A204.1 (cell line): ENCODE measurements around the gene MUC4.
"Not testable (repeated sequence)": the region's sequence is repeated elsewhere in the genome, so short reads cannot be mapped to it uniquely, and the experiment has no call there.

Experiments used
- FAIRE-seq: peaks from 2 replicates; lab custom pipeline; 2012; peaks lifted over from hg19 to GRCh38; lab: Jason Lieb, UNC

Gene MUC4

DNA sequence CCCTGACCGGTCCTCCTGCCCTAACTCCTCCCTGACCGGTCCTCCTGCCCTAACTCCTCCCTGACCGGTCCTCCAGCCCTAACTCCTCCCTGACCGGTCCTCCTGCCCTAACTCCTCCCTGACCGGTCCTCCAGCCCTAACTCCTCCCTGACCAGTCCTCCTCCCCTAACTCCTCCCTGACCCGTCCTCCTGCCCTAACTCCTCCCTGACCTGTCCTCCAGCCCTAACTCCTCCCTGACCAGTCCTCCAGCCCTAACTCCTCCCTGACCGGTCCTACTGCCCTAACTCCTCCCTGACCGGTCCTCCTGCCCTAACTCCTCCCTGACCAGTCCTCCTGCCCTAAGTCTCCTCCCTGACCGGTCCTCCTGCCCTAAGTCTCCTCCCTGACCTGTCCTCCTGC, 98.6 kb downstream of the MUC4 start:
- not testable (repeated sequence) for FAIRE-seq

DNA sequence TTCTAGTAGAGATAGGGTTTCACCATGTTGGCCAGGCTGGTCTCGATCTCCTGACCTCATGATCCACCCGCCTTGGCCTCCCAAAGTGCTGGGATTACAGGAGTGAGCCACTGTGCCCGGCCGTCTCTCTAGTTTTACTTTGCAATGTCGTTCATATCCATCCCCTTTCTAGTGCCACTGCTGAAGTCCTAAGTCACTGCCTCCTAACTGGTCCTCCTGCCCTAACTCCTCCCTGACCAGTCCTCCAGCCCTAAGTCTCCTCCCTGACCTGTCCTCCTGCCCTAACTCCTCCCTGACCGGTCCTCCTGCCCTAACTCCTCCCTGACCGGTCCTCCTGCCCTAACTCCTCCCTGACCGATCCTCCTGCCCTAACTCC, 99.2 kb downstream of the MUC4 start:
- FAIRE-seq, result not testable (repeated sequence)

DNA sequence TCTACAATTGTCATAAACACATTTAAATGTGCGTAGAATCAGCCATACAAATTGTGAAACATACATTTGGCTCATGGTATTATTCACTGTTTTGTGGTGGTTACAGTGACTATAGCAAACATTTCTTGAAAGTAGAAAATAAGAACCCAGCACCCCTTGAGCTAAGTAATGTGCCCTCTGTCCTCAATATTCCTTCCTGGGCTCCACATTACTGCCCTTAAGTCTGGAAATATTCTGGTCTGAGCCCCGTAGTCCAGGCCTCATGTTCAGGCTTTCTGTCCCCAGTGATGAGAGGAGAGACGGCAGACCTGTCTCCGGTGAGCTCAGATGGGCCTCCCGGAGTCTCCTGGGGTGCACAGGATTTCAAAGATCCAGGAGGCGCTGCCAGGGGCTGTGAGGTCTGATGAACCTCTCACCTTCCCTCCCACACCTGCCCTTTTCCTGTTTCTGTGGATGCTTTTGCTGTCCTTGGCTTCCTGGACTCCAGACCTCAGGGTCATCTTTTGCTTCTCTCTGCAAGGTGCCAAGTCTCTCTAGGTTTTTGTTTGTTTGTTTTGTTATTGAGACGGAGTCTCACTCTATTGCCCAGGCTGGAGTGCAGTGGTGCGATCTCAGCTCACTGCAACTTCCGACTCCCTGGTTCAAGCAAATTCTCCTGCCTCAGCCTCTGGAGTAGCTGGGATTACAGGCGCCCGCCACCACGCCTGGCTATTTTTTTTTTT, 99.8 kb downstream of the MUC4 start:
- FAIRE-seq, result no peak

DNA sequence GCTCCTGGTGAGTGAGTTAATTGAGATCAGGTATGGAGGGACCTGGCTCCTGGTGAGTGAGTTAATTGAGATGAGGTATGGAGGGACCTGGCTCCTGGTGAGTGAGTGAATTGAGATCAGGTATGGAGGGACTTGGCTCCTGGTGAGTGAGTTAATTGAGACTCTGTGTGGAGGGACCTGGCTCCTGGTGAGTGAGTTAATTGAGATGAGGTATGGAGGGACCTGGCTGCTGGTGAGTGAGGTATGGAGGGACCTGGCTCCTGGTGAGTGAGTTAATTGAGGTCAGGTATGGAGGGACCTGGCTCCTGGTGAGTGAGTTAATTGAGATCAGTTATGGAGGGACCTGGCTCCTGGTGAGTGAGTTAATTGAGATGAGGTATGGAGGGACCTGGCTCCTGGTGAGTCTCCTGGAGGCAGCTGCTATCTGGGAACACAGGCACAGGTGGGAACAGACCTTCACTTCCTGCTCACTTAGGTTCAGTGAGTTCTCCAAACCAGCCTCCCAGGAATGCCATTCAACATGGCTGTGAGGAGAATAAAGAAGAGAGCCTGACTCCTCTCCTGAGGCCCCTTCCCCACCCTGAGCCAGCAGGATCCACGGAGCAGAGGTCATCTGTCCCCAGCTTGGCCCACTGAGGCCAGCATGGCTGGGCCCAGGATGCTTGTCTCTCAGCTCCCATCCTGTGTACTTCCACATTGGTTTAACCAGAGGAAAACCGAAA, 100.5 kb downstream of the MUC4 start:
- FAIRE-seq, result not testable (repeated sequence)

DNA sequence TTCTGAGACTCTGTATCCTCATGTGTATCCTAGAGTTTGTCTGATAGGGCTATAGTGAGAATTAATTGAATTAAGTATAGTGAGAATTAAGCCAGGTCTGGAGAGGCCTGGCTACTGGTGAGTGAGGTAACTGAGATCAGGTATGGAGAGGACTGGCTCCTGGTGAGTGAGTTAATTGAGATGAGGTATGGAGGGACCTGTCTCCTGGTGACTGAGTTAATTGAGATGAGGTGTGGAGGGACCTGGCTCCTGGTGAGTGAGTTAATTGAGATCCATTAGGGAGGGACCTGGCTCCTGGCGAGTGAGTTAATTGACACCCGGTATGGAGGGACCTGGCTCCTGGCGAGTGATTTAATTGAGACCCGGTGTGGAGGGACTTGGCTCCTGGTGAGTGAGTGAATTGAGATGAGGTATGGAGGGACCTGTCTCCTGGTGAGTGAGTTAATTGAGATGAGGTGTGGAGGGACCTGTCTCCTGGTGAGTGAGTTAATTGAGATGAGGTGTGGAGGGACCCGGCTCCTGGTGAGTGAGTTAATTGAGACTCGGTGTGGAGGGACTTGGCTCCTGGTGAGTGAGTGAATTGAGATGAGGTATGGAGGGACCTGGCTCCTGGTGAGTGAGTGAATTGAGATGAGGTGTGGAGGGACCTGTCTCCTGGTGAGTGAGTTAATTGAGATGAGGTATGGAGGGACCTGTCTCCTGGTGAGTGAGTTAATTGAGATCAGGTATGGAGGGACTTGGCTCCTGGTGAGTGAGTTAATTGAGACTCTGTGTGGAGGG, 101.4 kb downstream of the MUC4 start:
- FAIRE-seq, result not testable (repeated sequence)

DNA sequence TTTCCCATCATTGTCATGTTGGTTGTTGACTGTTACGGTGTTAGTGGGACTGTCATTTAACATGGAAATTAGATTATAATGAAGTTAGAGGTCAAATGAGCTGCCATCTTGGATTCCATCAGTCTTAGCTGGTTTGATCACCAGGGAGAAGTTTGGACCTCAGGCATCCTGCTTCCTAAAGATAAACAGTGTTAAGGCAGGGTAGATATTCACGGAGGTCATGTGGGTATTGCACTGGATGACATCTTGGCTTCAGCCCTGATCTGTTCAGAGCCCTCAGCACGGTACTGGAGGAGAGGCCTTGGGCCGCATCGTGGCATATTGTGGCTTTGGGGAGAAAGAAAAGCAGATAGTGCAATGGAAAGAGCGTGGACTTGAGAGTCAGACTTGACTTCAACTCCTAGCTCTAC, 102.0 kb downstream of the MUC4 start:
- FAIRE-seq, result no peak

DNA sequence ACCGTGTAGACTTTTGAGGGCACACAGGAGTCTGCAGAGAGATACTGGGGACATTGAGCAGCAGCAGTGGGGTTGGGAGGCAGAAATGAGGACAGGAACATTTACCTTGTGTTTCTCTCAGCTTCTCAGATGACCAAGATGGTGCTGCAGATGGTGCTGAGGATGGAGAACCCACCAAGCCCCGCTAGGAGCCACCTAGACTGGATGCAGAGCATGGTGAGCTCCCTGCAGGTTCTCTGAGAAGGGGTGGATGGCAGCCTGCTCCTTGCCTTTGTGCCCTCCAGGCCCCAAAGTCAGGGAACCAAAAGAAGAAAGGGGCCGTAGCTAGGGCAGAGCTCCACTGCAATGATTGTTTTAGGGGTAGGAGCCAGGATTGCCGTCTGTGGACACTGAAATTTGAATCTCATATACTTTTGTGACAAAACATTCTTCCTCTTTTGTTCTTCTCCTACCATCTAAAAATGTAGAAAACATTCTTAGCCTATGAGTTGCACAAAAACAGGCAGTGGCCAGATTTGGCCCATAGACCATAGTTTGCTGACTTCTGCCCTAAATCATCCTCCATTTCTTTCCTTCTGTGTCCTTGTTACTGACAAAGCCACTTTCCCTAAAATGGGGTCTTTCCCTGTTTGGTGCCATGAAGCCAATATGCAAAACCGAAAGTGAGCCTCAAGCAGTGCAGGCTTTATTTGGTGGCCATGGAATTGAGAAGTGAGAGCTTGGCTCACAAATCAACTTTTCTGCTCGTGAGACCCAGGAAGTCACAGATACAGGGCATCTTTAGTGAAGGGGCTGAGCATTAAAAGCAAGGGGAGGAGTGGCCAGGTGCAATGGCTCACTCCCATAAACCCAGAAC, 102.9 kb downstream of the MUC4 start:
- FAIRE-seq, result no peak

DNA sequence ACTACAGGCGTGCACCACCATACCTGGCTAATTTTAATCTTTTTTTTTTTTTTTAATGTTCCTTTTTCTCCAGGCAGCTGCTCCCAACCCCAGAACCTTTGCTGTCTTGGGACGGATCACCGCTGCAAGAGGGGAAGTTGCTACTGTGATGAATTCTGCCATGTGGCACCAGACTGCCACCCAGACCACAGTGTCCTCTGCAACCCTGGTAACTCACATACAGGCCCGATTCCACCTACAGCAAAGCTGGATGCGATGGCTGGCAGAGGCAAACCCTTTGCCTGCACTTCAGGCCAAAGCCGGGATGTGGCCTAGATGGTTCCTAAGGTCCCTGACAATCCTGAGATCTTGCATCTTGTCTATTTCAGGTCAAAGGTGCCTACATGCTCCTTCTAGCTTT, 103.7 kb downstream of the MUC4 start:
- FAIRE-seq, result no peak

DNA sequence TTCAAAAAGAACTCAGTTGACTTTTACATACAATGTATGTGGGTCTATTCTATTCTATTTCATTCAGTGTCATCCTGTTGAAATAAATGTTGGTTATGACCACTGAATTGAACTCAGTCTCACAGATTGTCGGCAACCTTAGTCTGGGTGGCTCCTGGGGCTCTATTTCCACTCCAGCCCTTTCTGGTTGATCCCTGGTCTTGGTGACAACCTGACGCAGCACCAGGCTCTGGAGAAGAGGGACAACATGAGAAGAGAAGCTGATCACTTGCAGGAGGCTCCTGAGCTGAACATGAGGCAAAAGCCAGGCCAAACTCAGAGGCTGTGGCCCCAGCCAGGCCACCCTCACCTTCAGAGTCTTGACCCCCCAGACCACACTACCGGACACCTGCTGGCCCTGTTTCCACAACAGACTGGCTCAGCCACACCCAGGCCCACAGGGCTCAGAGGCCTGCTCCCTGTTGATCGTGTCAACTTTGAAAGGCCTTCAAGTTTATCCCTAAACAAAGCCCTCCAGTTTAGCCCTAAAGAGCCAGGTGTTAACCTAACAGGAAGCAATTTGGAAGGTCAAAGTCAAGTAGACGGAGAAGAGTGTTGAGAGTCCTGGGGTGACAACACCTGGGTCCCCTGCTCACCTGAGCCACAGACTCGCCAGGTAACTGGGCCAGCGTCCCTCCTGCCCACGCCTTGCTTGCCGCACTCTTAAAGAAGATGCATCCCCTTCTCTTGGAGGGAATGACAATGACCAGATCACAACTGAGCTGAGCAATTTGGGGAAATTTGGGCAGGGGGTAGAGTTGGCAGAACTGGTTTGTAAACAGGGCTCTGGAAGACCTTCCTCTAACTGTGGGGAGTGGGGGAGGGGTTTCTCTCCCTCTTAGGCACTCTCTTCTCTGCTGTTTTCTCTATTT, 106.4 kb downstream of the MUC4 start:
- no peak for FAIRE-seq

DNA sequence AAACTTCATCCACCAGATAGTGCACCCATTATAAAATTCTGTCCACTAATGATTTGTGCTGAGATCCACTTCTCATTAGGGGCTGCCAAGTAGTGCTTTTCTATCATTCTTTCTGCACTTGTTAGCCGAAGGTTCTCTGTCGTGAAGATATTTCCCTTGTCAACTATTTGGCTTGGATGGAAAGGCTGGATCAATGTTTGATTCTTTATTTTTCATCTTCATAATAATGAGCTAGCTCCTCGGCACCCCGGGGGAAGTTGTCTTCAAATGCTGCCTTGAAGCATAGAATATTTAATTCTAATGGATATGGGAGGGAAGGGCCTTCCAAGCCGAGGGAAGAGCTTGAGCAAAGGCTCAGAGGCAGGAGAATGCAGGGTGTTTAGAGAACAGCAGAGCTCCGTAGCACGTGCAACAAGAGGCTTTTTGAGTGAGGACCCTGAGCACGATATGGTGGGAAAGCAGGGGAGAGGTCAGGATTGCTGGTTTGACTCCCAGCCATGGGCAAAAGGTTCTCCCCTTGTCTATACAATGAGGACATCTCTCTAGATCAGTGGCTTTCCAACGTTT, 107.2 kb downstream of the MUC4 start:
- FAIRE-seq, result no peak

DNA sequence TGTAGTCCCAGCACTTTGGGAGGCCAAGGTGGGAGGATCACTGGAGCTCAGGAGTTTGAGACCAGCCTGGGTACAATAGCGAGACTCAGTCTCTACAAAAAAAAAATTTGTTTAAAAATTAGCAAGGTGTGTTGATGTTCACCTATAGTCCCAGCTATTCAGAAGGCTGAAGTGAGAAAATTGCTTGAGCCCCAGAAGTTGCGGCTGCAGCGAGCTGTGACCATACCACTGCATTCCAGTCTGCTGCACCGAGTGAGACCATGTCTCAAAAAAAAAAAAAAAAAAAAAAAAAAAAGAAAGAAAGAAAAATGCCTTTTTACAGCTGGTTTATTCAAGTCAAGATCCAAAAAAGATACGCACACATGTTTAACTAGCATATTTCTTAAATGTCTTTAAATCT, 108.0 kb downstream of the MUC4 start:
- FAIRE-seq, result no peak

DNA sequence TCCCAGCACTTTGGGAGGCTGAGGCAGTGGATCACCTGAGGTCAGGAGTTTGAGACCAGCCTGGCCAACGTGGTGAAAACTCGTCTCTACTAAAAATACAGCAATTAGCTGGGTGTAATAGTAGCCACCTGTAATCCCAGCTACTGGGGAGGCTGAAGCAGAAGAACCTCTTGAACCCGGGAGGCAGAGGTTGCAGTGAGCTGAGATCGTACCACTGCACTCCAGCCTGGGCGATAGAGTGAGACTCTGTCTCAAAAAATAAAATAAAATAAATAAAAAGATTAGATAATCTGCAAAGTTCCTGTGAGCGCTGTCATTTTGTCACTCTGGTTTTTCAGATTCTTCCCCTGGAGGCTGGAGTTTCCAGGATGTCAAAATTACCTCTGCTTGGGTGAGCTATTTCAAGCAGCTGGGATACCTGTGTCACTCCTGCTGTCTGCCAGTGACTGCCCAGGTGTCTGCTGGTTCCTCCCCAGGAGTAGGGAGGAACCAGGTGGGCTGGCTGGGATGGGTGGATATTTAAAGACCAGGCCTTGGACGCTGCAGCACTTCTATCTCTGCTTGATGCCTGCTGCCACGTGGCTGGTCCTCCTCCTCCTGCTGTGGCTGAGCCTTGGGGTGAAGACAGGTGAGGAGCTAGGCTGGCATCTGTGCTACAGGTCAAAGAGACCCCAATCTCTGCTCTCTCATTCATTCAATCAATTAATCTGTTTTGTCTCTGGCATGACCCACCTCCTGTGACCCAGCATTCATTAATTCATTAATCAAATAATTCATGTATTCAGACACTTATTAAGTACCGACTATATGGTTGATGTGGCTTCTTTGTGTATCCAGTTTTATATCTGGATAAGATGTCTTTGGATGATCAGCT, 110.5 kb downstream of the MUC4 start:
- FAIRE-seq, result no peak

DNA sequence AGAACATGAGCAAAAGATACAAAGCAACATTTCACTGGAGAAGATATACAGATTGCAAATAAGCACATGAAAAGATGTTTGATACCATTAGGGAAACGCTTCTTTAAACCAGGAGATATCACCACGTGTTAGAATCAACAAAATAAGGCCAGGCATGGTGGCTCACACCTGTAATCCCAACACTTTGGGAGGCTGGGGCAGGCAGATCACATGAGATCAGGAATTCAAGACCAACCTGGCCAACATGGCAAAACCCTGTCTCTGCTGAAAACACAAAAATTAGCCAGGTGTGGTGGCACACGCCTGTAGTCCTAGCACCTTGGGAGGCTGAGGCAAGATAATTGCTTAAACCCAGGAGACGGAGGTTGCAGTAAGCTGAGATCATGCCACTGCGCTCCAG, 111.4 kb downstream of the MUC4 start:
- FAIRE-seq, result no peak

DNA sequence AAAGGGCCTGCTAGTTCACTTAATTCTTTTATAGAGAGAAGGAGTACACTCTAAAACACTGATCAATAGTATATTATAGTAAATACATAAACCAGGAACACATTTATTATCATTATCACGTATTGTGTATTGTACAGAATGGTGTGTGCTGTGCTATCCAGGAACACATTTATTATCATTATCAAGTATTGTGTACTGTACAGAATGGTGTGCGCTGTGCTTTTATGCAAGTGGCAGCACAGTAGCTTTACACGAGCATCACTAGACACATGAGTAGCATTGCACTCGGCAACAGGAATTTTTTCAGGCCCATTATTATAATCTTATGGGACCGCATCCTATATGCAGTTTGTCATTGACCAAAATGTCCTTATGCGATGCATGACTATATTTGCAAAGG, 111.9 kb downstream of the MUC4 start:
- no peak for FAIRE-seq

DNA sequence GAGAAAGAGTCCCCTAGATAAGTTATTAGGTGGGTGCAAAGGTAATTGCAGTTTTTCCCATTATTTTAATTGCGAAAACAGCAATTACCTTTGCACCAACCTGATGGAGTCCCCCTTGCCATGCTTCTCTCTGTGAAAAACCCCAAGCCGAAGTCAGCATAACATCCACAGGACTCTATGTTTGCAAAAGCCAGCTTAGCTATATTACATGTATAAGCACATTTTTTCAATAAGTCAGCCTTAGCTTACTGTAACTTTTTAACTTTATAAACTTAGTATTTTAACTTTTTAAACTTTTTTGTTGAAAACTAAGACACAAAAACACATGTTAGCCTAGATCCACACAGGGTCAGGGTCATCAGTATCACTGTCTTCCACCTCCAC, 112.3 kb downstream of the MUC4 start:
- no peak for FAIRE-seq

DNA sequence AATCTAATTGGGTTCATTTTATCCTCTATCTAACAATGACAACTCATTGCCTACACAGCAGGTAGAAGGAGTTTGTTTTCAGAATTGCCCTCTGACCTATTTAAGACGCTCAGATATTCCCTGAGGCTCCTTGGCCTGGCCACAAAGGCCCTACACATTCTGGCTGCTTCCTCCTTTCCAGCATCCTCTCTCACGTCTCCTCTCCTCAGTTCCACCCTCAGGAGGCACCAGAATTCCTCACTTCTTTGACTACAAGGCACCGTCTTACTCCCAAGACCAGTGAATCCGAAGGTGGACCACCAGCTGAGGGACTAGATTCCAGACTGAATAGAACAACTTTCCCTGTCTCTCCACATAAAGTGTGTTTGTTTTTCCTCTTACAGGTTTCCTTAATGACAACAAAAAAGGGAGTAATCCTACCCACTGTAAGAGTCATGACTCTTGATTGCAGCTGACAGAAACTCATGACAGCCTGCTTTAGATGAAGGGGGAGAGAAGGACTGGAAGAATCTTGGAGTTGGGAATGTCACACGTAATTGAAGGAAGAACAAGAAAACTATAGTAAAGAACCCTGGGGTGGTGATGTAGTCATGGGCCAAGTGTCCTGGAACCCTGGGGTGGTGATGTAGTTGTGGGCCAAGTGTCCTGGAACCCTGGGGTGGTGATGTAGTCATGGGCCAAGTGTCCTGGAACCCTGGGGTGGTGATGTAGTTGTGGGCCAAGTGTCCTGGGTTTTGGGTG, 112.9 kb downstream of the MUC4 start:
- FAIRE-seq, result no peak

DNA sequence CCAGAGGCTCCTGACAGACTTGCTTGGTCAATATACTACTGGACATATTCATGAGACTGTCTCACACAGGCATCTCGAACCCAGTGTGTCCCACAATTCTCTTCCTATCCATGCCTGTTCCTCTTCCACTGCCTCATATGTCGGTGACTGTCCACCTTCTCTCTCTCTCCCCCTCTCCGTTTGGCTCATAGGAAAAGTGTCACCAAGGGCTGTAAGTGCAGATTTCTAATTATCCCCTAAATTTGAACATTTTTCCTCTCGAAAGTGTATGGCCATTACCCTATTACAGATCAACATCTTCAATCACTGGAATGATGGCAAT, 113.4 kb downstream of the MUC4 start:
- FAIRE-seq, result no peak

DNA sequence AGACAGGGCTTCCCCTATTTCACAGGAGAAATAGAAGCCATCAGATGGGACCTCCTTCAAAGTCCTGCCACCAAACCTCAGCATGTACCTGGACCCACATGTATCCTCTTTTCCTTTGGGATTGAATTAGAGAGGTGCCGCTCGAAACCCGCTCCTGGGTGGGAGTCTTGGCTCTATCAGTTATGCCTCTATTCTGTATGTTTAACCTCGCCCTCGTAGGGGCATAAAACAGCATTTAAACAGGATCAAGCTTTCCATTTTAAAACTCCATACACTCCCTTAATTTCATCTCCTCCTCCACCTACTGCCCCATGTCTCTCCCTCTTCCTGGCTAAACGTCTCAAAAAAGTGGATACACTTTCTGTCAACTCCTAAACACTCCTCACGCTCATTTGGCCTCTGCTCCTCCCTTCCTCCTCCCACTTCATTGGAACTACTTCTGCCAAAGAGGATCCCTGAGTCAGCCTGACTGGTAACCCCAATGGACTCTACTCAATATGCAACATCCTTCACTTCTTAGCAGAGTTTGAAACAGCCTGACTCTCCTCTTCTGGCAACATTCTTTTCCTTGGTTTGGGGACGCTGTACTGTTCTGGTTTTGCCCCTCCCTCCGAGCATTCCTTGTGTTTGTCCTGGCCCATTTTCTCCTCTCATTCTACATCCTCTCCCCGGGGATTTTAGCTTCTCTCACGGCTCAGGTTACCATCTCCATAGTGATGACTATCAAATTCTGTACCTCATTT, 114.0 kb downstream of the MUC4 start:
- FAIRE-seq, result no peak
